Astrocyte of the spinal cord (primary cell): ENCODE data around the gene SLC7A1.

ENCODE experiments used
- DNase-seq: peaks from one replicate; pipeline ENCODE4 v3.0.0; 2011; ENCODE audit warnings: low read depth, low spot score
- H3K4me3 ChIP-seq: 2 replicates; pipeline ENCODE4 v1.5.1; 2011; ENCODE audit warnings: low read depth, mild to moderate bottlenecking, low read length, moderate library complexity
- in situ Hi-C: cut with HindIII; loops from 2 replicates; pipeline ENCODE4 v1.10.0; 2017; ENCODE audit warnings: low sequenced_read_pairs
- TF ChIP-seq, protein P1 (sequence below): IDR thresholded peaks from 2 replicates; pipeline ENCODE4 v1.5.1; 2012; ENCODE audit warnings: low read depth, mild to moderate bottlenecking, low read length, inconsistent platforms

SLC7A1 gene

DNA sequence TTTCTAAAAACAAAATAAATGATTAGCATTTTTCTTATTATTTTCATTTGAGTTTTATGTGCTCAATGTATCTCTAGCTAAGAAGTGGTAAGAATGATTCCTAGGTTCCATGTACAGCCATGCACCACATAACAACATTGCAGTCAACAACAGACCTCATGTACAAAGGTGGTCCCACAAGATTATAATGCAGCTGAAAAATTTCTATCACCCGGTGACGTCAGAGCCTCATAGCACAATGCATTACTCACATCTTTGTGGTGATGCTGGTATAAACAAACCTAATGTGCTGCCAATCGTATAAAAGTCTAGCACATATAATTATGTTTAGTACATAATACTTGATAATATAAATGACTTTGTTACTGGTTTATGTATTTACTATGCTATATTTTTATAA lies 120.5 kb downstream of the SLC7A1 start:
- in situ Hi-C loops: no loop called here
- TF ChIP-seq, protein P1, sequence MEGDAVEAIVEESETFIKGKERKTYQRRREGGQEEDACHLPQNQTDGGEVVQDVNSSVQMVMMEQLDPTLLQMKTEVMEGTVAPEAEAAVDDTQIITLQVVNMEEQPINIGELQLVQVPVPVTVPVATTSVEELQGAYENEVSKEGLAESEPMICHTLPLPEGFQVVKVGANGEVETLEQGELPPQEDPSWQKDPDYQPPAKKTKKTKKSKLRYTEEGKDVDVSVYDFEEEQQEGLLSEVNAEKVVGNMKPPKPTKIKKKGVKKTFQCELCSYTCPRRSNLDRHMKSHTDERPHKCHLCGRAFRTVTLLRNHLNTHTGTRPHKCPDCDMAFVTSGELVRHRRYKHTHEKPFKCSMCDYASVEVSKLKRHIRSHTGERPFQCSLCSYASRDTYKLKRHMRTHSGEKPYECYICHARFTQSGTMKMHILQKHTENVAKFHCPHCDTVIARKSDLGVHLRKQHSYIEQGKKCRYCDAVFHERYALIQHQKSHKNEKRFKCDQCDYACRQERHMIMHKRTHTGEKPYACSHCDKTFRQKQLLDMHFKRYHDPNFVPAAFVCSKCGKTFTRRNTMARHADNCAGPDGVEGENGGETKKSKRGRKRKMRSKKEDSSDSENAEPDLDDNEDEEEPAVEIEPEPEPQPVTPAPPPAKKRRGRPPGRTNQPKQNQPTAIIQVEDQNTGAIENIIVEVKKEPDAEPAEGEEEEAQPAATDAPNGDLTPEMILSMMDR: no peak
- no peak overlapping the region for H3K4me3 ChIP-seq
- peak; percentile 86 for DNase-seq

DNA sequence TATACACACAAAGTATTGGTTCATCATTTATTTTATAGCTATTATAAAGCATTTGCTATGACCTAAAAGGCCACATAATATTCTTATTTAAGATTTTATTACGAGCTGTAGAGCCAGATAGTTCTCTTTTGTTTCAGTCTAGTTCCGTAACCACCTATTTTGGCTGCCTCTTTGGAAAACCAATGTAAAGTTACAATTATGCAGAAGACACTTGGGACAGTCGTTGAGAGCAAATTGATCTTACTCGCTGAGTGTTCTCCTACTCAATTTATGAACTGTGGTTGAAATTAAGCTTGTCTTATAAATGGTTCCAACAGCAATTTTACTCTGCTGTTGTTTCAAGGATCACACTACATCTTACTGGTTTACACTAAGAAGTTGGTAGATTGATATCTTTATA lies 122.3 kb downstream of the SLC7A1 start:
- no peak for DNase-seq
- in situ Hi-C loops: no loop called here
- TF ChIP-seq, protein P1: no peak
- no peak overlapping the region for H3K4me3 ChIP-seq

DNA sequence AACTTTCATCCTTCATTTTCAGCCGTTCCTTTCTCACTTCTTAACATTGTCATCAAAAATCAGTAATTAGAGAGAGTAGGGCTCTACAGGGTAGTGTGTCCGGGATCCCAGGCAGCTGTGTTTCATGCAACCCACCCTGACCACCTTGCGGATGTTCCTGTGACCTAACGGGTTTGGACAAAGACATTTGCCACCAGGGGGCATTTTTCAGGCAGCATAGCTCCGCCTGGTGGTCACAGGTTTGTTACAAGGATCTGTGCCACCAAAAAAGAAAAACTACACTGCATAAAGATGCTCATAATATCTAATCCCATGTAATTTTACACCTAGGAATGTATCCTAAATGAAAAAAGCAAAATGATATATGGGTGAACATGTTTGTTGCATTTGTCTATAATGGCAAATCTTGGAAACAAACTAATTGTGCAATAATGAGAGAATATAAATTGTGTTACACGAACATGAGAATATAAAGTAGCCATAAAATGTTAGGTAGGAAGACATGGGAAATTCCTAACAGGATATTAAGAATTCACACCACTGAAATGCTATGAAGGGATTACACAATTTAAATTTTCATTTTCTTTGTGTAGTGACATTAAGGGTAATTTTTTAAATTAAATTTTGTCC lies 123.0 kb downstream of the SLC7A1 start:
- TF ChIP-seq, protein P1: peak; percentile 95
- in situ Hi-C loops: no loop called here
- H3K4me3 ChIP-seq: no peak overlapping the region
- peak; percentile 56 for DNase-seq

DNA sequence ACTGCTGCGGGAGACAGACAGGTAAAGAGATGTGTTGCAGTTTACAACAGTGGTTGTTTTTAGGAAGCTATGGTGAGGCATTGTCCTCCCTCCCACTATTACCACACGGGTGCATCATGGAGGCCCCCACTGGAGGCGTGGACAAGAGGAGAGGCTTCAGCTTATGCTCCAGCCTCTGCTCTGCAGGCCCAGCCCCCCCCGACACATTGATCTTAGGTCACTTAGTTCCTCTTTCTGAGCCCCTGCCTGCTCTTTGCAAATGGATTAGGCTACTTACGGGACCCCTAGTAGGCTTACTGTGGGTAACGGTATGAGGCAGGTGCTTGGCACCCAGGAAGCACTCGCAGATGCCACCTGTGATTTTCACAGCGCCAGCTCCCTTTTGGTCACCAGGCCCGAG lies 123.9 kb downstream of the SLC7A1 start:
- no peak for DNase-seq
- in situ Hi-C loops: no loop called here
- TF ChIP-seq, protein P1: no peak
- no peak overlapping the region for H3K4me3 ChIP-seq

DNA sequence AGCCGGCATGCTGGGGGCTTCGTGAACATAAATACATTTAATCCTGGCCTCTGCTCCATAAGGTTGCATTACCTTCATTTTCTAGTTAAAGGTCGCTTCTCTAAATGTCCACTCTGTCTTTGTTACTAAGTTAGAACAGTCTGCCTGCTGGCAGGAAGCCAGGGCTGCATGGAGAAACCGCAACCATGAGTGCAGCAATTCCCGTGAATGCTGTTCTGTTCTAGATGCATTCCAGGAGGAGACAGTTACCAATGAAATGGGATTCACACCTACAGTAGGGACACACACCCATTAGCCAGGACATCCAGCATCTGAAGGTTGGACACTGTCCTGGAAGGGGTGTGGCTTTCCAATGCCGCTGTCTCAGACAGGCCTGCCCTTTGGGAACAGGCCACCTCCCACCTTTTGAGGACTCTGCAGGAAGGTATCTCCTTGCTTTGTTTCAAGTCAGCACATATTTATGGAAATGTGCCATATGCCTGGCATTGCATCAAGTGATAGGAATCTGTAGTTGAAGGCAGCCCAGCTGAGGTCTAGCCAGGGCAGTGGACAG lies 129.7 kb downstream of the SLC7A1 start:
- H3K4me3 ChIP-seq: no peak overlapping the region
- in situ Hi-C loops: no loop called here
- TF ChIP-seq, protein P1: no peak
- DNase-seq: peak; percentile 78

DNA sequence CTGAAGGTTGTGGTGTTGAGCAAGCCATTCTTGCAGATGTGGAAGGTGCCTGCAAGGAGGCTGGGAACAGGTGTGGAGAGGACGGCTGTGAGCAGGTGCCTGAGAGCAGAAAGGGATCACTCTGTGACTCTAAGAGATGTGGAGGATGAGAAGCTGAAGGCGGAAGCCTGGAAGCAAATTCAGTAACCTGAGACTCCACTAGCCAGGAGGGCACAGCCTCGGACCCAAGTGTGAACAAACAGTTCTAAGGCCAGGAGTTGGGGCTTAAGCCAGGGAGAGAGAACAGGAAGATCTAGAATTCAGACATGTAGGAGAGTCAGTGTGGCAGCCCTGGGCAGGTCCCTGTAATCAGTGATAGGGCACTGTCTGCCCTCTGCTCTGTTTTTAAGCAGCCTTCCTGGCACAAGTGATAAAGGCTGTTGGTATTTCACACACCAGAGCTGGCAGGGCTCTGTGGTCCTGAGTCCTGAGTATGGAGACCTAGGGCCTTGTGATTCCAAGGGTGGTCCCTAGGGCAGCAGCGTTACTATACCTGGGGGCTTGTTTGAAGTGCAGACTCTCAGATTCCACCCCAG lies 131.3 kb downstream of the SLC7A1 start:
- DNase-seq: no peak
- TF ChIP-seq, protein P1: no peak
- in situ Hi-C loops: no loop called here
- H3K4me3 ChIP-seq: no peak overlapping the region
